WTC11 (cell line): Measurements from ENCODE around the gene PTGER2. TPM values are rescaled to one million over a fixed set of nuclear protein-coding genes. Genes with fewer than 3 reads are reported as not detected.

ENCODE experiments used
- ATAC-seq: fragments of 200-7000 bp; cut with Tn5 transposase; 2 replicates; pipeline ENCODE4 v1.10.0; 2021; ENCODE audit warnings: mild to moderate bottlenecking, moderate library complexity
- CTCF ChIA-PET: fragments of 300-600 bp; sonication (Branson Sonifier 250); formaldehyde crosslinking; loops from one replicate; lab custom pipeline; 2021; ENCODE audit warnings: antibody characterized with exemption; lab: Charles Lee
- POLR2A ChIA-PET: fragments of 350-600 bp; sonication (Branson Sonifier 250); formaldehyde crosslinking; loops from one replicate; lab custom pipeline; 2021; ENCODE audit warnings: antibody characterized with exemption; lab: Charles Lee
- DNase-seq: peaks from one replicate; pipeline ENCODE4 v3.0.0; 2021; ENCODE audit warnings: low spot score
- H3K27ac Mint-ChIP-seq: 2 replicates; pipeline ENCODE4 v1.8.0; 2021; ENCODE audit warnings: mixed read lengths
- H3K27me3 Mint-ChIP-seq: 2 replicates; pipeline ENCODE4 v1.8.0; 2021; ENCODE audit warnings: low read depth, mild to moderate bottlenecking, moderate library complexity, mixed read lengths
- H3K36me3 Mint-ChIP-seq: 2 replicates; pipeline ENCODE4 v1.8.0; 2021; ENCODE audit warnings: mixed read lengths
- H3K4me1 Mint-ChIP-seq: 2 replicates; pipeline ENCODE4 v1.8.0; 2022; ENCODE audit warnings: mixed read lengths
- H3K4me3 Mint-ChIP-seq: 2 replicates; pipeline ENCODE4 v1.8.0; 2021; ENCODE audit warnings: mild to moderate bottlenecking, moderate library complexity, mixed read lengths
- H3K9me3 Mint-ChIP-seq: 2 replicates; pipeline ENCODE4 v1.8.0; 2021; ENCODE audit warnings: mixed read lengths
- ELF4 ChIP-seq: sonication (generic); formaldehyde crosslinking; IDR thresholded peaks from 2 replicates; pipeline ENCODE4 v1.8.1; 2022; ENCODE audit warnings: low read depth, mild to moderate bottlenecking, moderate library complexity, missing genetic modification reagents
- GRHL2 ChIP-seq: fragments of 250-450 bp; sonication (Bioruptor Pico); IDR thresholded peaks from 2 replicates; pipeline ENCODE4 v1.8.0; 2022; ENCODE audit warnings: mild to moderate bottlenecking, moderate library complexity; ENCODE audit not compliant: insufficient replicate concordance, severe bottlenecking
- MXD4 ChIP-seq: fragments of 250-450 bp; sonication (Bioruptor Pico); IDR thresholded peaks from 2 replicates; pipeline ENCODE4 v1.8.0; 2021; ENCODE audit warnings: mild to moderate bottlenecking, moderate library complexity, borderline replicate concordance
- NFATC4 ChIP-seq: fragments of 250-450 bp; sonication (Bioruptor Pico); IDR thresholded peaks from 2 replicates; pipeline ENCODE4 v1.9.0; 2021; ENCODE audit warnings: mild to moderate bottlenecking
- SP1 ChIP-seq: sonication (generic); formaldehyde crosslinking; conservative IDR thresholded peaks from 2 replicates; pipeline ENCODE4 v1.8.1; 2022; ENCODE audit warnings: missing genetic modification reagents
- ZBTB21 ChIP-seq: sonication (generic); formaldehyde crosslinking; IDR thresholded peaks from 2 replicates; pipeline ENCODE4 v1.8.1; 2023; ENCODE audit warnings: mild to moderate bottlenecking, missing genetic modification reagents, borderline replicate concordance
- ZNF423 ChIP-seq: fragments of 250-450 bp; sonication (Bioruptor Pico); IDR thresholded peaks from 2 replicates; pipeline ENCODE4 v2.1.2; 2022; ENCODE audit warnings: mild to moderate bottlenecking, moderate library complexity
- ZNF671 ChIP-seq: fragments of 250-450 bp; sonication (Bioruptor Pico); IDR thresholded peaks from 2 replicates; pipeline ENCODE4 v1.8.0; 2021; ENCODE audit warnings: mild to moderate bottlenecking
- total RNA-seq: library from RNA; stranded (reverse); gene quantifications from 3 replicates; pipeline ENCODE4 v1.2.3, GENCODE V29; 2021
- TF ChIP-seq, protein P1 (sequence below): sonication (generic); formaldehyde crosslinking; IDR thresholded peaks from 2 replicates; pipeline ENCODE4 v1.8.0; 2022; ENCODE audit warnings: mild to moderate bottlenecking, missing genetic modification reagents
- TF ChIP-seq, protein P2 (sequence below): sonication (generic); formaldehyde crosslinking; IDR thresholded peaks from 2 replicates; pipeline ENCODE4 v1.8.1; 2022; ENCODE audit warnings: mild to moderate bottlenecking, missing genetic modification reagents, moderate library complexity, borderline replicate concordance
- TF ChIP-seq, protein P3 (sequence below): fragments of 200-600 bp; IDR thresholded peaks from 2 replicates; pipeline ENCODE4 v1.8.0; 2022; ENCODE audit warnings: antibody characterized with exemption
- TF ChIP-seq, protein P4 (sequence below): sonication (generic); formaldehyde crosslinking; IDR thresholded peaks from 2 replicates; pipeline ENCODE4 v1.8.1; 2023; ENCODE audit warnings: mild to moderate bottlenecking, missing genetic modification reagents, moderate library complexity
- TF ChIP-seq, protein P5 (sequence below): sonication (generic); formaldehyde crosslinking; IDR thresholded peaks from 2 replicates; pipeline ENCODE4 v1.8.1; 2022; ENCODE audit warnings: low read depth, mild to moderate bottlenecking, moderate library complexity, missing genetic modification reagents, borderline replicate concordance
- TF ChIP-seq, protein P6 (sequence below): sonication (generic); formaldehyde crosslinking; IDR thresholded peaks from 2 replicates; pipeline ENCODE4 v1.8.1; 2022; ENCODE audit warnings: low read depth, missing genetic modification reagents, borderline replicate concordance
- TF ChIP-seq, protein P7 (sequence below): fragments of 250-450 bp; sonication (Bioruptor Pico); IDR thresholded peaks from 2 replicates; pipeline ENCODE4 v1.9.0; 2021; ENCODE audit warnings: mild to moderate bottlenecking
- TF ChIP-seq, protein P8 (sequence below): sonication (generic); formaldehyde crosslinking; IDR thresholded peaks from 2 replicates; pipeline ENCODE4 v1.8.0; 2023; ENCODE audit warnings: missing genetic modification reagents

PTGER2 gene
- total RNA-seq, 1 experiment from 2014 or later = 0.92 TPM

DNA sequence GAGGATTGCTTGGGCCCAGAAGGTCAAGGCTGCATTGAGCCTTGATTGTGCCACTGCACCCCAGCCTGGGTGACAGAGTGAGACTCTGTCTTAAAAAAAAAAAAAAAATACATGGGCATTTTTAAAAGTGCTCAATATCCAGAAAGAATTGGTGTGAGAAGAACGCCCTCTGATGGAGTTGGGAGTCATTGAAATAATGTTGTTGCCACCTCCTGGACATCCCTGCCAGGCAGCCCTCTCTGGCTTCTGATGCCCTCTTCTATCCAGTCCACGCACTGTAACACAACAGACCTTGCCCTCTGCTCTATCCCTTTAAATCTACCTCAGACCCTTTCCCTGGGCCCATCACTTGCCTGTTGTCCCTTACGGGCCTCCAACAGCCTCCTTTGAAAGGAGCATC, 41.7 kb upstream of the PTGER2 start:
- H3K4me3 Mint-ChIP-seq = no peak overlapping the region
- CTCF ChIA-PET = interaction anchor here (0.6 to 1.3 kb wide), 5 partner anchors 9 to 258 kb away, joined by 3 to 5 read pairs (median 3); no protein-coding TSS in a partner anchor
- peak; percentile 33 for ATAC-seq

DNA sequence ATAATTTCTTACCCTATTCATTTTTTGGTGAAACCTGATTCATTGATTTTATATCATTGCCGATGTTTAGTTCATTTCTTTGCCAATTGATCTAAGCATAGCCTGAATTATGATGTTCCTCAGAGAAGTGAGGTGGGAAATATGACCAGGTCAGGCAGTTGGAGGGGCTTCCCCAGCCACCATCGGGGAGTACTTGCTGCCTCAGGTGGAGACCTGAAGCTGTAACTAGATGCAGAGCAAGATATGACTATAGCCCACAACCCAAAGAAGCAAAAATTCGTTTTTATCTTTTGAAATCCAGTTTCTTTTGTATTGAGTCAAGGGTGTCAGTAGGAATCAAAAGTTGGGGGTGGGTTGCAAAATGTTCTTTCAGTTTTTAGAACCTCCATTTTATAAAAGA, 38.7 kb upstream of the PTGER2 start:
- H3K27me3 Mint-ChIP-seq = peaks cover 6% of the 10 kb centered on the region
- DNase-seq (no peak), ATAC-seq (no peak)
- H3K36me3 Mint-ChIP-seq = no peaks in the 10 kb centered on the region
- H3K4me3 Mint-ChIP-seq = no peak overlapping the region
- peaks cover 3% of the 10 kb centered on the region; the same call in 1 of the 2 replicates for H3K9me3 Mint-ChIP-seq
- no peak overlapping the region for H3K27ac Mint-ChIP-seq
- POLR2A ChIA-PET = no interaction called here
- peaks cover 17% of the 10 kb centered on the region for H3K4me1 Mint-ChIP-seq
- CTCF ChIA-PET = no interaction called here
- no peak for TF ChIP-seq ELF4 (CRISPR knock-in tag)
- TF ChIP-seq GRHL2 (CRISPR knock-in tag) = no peak
- TF ChIP-seq, protein P1, sequence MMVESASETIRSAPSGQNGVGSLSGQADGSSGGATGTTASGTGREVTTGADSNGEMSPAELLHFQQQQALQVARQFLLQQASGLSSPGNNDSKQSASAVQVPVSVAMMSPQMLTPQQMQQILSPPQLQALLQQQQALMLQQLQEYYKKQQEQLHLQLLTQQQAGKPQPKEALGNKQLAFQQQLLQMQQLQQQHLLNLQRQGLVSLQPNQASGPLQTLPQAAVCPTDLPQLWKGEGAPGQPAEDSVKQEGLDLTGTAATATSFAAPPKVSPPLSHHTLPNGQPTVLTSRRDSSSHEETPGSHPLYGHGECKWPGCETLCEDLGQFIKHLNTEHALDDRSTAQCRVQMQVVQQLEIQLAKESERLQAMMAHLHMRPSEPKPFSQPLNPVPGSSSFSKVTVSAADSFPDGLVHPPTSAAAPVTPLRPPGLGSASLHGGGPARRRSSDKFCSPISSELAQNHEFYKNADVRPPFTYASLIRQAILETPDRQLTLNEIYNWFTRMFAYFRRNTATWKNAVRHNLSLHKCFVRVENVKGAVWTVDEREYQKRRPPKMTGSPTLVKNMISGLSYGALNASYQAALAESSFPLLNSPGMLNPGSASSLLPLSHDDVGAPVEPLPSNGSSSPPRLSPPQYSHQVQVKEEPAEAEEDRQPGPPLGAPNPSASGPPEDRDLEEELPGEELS = no peak
- TF ChIP-seq, protein P2, sequence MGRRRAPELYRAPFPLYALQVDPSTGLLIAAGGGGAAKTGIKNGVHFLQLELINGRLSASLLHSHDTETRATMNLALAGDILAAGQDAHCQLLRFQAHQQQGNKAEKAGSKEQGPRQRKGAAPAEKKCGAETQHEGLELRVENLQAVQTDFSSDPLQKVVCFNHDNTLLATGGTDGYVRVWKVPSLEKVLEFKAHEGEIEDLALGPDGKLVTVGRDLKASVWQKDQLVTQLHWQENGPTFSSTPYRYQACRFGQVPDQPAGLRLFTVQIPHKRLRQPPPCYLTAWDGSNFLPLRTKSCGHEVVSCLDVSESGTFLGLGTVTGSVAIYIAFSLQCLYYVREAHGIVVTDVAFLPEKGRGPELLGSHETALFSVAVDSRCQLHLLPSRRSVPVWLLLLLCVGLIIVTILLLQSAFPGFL = no peak
- no peak for TF ChIP-seq SP1
- TF ChIP-seq, protein P3, sequence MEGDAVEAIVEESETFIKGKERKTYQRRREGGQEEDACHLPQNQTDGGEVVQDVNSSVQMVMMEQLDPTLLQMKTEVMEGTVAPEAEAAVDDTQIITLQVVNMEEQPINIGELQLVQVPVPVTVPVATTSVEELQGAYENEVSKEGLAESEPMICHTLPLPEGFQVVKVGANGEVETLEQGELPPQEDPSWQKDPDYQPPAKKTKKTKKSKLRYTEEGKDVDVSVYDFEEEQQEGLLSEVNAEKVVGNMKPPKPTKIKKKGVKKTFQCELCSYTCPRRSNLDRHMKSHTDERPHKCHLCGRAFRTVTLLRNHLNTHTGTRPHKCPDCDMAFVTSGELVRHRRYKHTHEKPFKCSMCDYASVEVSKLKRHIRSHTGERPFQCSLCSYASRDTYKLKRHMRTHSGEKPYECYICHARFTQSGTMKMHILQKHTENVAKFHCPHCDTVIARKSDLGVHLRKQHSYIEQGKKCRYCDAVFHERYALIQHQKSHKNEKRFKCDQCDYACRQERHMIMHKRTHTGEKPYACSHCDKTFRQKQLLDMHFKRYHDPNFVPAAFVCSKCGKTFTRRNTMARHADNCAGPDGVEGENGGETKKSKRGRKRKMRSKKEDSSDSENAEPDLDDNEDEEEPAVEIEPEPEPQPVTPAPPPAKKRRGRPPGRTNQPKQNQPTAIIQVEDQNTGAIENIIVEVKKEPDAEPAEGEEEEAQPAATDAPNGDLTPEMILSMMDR = no peak
- TF ChIP-seq, protein P4, sequence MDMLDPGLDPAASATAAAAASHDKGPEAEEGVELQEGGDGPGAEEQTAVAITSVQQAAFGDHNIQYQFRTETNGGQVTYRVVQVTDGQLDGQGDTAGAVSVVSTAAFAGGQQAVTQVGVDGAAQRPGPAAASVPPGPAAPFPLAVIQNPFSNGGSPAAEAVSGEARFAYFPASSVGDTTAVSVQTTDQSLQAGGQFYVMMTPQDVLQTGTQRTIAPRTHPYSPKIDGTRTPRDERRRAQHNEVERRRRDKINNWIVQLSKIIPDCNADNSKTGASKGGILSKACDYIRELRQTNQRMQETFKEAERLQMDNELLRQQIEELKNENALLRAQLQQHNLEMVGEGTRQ (CRISPR knock-in tag) = no peak

More for the DNA sequence above, 41.7 kb upstream of the PTGER2 start:
- H3K9me3 Mint-ChIP-seq = no peaks in the 10 kb centered on the region
- no peak for TF ChIP-seq ZNF671
- TF ChIP-seq, protein P5, sequence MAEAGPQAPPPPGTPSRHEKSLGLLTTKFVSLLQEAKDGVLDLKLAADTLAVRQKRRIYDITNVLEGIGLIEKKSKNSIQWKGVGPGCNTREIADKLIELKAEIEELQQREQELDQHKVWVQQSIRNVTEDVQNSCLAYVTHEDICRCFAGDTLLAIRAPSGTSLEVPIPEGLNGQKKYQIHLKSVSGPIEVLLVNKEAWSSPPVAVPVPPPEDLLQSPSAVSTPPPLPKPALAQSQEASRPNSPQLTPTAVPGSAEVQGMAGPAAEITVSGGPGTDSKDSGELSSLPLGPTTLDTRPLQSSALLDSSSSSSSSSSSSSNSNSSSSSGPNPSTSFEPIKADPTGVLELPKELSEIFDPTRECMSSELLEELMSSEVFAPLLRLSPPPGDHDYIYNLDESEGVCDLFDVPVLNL (CRISPR knock-in tag) = no peak
- no peak for TF ChIP-seq ZBTB21 (CRISPR knock-in tag)
- TF ChIP-seq, protein P6, sequence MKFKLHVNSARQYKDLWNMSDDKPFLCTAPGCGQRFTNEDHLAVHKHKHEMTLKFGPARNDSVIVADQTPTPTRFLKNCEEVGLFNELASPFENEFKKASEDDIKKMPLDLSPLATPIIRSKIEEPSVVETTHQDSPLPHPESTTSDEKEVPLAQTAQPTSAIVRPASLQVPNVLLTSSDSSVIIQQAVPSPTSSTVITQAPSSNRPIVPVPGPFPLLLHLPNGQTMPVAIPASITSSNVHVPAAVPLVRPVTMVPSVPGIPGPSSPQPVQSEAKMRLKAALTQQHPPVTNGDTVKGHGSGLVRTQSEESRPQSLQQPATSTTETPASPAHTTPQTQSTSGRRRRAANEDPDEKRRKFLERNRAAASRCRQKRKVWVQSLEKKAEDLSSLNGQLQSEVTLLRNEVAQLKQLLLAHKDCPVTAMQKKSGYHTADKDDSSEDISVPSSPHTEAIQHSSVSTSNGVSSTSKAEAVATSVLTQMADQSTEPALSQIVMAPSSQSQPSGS (CRISPR knock-in tag) = no peak
- TF ChIP-seq, protein P7, sequence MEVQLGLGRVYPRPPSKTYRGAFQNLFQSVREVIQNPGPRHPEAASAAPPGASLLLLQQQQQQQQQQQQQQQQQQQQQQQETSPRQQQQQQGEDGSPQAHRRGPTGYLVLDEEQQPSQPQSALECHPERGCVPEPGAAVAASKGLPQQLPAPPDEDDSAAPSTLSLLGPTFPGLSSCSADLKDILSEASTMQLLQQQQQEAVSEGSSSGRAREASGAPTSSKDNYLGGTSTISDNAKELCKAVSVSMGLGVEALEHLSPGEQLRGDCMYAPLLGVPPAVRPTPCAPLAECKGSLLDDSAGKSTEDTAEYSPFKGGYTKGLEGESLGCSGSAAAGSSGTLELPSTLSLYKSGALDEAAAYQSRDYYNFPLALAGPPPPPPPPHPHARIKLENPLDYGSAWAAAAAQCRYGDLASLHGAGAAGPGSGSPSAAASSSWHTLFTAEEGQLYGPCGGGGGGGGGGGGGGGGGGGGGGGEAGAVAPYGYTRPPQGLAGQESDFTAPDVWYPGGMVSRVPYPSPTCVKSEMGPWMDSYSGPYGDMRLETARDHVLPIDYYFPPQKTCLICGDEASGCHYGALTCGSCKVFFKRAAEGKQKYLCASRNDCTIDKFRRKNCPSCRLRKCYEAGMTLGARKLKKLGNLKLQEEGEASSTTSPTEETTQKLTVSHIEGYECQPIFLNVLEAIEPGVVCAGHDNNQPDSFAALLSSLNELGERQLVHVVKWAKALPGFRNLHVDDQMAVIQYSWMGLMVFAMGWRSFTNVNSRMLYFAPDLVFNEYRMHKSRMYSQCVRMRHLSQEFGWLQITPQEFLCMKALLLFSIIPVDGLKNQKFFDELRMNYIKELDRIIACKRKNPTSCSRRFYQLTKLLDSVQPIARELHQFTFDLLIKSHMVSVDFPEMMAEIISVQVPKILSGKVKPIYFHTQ (CRISPR knock-in tag) = no peak
- no peak for TF ChIP-seq MXD4 (CRISPR knock-in tag)
- TF ChIP-seq, protein P1 = no peak
- TF ChIP-seq NFATC4 = no peak
- TF ChIP-seq ZNF423 (CRISPR knock-in tag) = no peak
- TF ChIP-seq, protein P4 (CRISPR knock-in tag) = no peak
- TF ChIP-seq, protein P8, sequence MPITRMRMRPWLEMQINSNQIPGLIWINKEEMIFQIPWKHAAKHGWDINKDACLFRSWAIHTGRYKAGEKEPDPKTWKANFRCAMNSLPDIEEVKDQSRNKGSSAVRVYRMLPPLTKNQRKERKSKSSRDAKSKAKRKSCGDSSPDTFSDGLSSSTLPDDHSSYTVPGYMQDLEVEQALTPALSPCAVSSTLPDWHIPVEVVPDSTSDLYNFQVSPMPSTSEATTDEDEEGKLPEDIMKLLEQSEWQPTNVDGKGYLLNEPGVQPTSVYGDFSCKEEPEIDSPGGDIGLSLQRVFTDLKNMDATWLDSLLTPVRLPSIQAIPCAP (CRISPR knock-in tag) = no peak
- H3K36me3 Mint-ChIP-seq = no peaks in the 10 kb centered on the region
- POLR2A ChIA-PET = interaction anchor here (0.6 kb wide), 1 partner anchor 229 kb away, joined by 4 read pairs; no protein-coding TSS in a partner anchor
- no peak overlapping the region for H3K27ac Mint-ChIP-seq
- peak; percentile 25 for DNase-seq
- peaks cover 17% of the 10 kb centered on the region for H3K4me1 Mint-ChIP-seq
- H3K27me3 Mint-ChIP-seq = peaks cover 35% of the 10 kb centered on the region
